ENCODE measurements around the gene SLC2A13.

SLC2A13 gene

GRCh38 chr12:40010899-40011774 lies 94.7 kb downstream of the SLC2A13 start:
- peak; percentile 77 for TF ChIP-seq CTCF (IDR thresholded peaks at IDR 0.05; ENCODE audit: insufficient read depth, low read depth, low read length, missing control alignments)
- peak; percentile 80 for DNase-seq (ENCODE audit: low read depth)
- no peak overlapping the region for H3K4me3 ChIP-seq (ENCODE audit: low read depth, low read length)

- H3K4me3 ChIP-seq (ENCODE audit: low read depth, low read length), result no peak overlapping the region
- DNase-seq (ENCODE audit: low read depth), result no peak
- TF ChIP-seq CTCF (IDR thresholded peaks at IDR 0.05; ENCODE audit: insufficient read depth, low read depth, low read length, missing control alignments), result no peak
These were observed 103.4 kb downstream of the SLC2A13 start for GRCh38 chr12:40002178-40003169.

- TF ChIP-seq CTCF (IDR thresholded peaks at IDR 0.05; ENCODE audit: insufficient read depth, low read depth, low read length, missing control alignments), result no peak
- no peak for DNase-seq (ENCODE audit: low read depth)
- H3K4me3 ChIP-seq (ENCODE audit: low read depth, low read length), result no peak overlapping the region
These were observed 104.5 kb downstream of the SLC2A13 start for GRCh38 chr12:40001406-40001805.

- no peak overlapping the region for H3K4me3 ChIP-seq (ENCODE audit: low read depth, low read length)
- no peak for TF ChIP-seq CTCF (IDR thresholded peaks at IDR 0.05; ENCODE audit: insufficient read depth, low read depth, low read length, missing control alignments)
- DNase-seq (ENCODE audit: low read depth), result no peak
These were observed 105.0 kb downstream of the SLC2A13 start for GRCh38 chr12:40000884-40001283.

- no peak overlapping the region for H3K4me3 ChIP-seq (ENCODE audit: low read depth, low read length)
- DNase-seq (ENCODE audit: low read depth), result no peak
- no peak for TF ChIP-seq CTCF (IDR thresholded peaks at IDR 0.05; ENCODE audit: insufficient read depth, low read depth, low read length, missing control alignments)
These were observed 112.6 kb downstream of the SLC2A13 start for GRCh38 chr12:39993268-39993667.

GRCh38 chr12:39990122-39991101 lies 115.5 kb downstream of the SLC2A13 start:
- peak; percentile 84 for TF ChIP-seq CTCF (IDR thresholded peaks at IDR 0.05; ENCODE audit: insufficient read depth, low read depth, low read length, missing control alignments)

More at GRCh38 chr12:39990122-39991101, 115.5 kb downstream of the SLC2A13 start:
- no peak overlapping the region for H3K4me3 ChIP-seq (ENCODE audit: low read depth, low read length)
- peak; percentile 64 for DNase-seq (ENCODE audit: low read depth)
